KOPT-K1 (cell line): ENCODE results near the gene CPSF4L.
"Not testable (repeated sequence)": the region's sequence is repeated elsewhere in the genome, so short reads cannot be mapped to it uniquely, and the experiment has no call there.

Experiments used
- H3K27ac ChIP-seq: fragments of 200-600 bp; sonication (generic); 2 replicates; pipeline ENCODE4 v1.5.1; 2016; ENCODE audit warnings: antibody characterized with exemption, mild to moderate bottlenecking, low read depth, low read length; ENCODE audit not compliant: poor library complexity, severe bottlenecking
- H3K36me3 ChIP-seq: fragments of 200-600 bp; sonication (generic); 2 replicates; pipeline ENCODE4 v1.5.1; 2017; ENCODE audit warnings: antibody characterized with exemption, mild to moderate bottlenecking, low read length, moderate library complexity; ENCODE audit not compliant: insufficient read depth
- H3K9me3 ChIP-seq: fragments of 200-600 bp; sonication (generic); 2 replicates; pipeline ENCODE4 v1.5.1; 2017; ENCODE audit warnings: antibody characterized with exemption, low read length, mild to moderate bottlenecking; ENCODE audit not compliant: insufficient read depth, poor library complexity, severe bottlenecking

Gene CPSF4L

DNA sequence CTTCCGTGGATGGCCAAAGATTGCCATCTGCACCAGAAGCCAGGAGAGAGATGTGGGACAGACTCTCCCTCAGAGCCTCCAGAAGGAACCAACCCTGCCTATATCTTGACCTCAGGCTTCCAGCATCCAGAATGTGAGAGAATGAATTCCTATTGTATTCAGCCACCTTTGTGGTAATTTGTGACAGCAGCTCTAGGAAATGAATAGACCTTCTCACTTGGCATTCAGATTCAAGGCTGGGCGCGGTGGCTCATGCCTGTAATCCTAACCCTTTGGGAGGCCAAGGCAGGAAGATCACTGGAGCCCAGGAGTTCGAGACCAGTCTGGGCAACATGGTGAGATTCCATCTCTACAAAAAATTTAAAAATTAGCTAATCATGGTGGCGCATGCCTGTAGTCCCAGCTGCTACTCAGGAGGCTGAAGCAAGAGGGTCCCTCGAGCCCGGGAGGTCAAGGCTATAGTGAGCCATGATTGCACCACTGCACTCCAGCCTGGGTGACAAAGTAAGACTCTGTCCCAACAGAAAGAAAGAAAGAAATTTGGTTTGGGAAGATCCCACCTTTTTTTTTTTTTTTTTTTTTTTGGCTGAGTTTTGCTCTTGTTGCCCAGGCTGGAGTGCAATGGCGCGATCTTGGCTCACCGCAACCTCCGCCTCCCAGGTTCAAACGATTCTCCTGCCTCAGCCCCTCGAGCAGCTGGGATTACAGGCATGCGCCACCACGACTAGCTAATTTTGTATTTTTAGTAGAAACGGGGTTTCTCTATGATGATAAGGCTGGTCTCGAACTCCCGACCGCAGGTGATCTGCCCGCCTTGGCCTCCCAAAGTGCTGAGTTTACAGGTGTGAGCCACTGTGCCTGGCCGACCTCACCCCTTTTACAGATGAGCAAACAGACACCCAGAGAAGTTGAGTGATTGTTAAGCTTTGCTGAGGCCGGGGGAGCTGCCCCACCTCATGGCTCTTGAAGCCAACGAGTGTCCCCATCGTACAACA is 4.3 kb upstream of the CPSF4L start:
- H3K36me3 ChIP-seq = no peaks in the 10 kb centered on the region
- peaks cover 3% of the 10 kb centered on the region for H3K9me3 ChIP-seq
- no peak overlapping the region for H3K27ac ChIP-seq

DNA sequence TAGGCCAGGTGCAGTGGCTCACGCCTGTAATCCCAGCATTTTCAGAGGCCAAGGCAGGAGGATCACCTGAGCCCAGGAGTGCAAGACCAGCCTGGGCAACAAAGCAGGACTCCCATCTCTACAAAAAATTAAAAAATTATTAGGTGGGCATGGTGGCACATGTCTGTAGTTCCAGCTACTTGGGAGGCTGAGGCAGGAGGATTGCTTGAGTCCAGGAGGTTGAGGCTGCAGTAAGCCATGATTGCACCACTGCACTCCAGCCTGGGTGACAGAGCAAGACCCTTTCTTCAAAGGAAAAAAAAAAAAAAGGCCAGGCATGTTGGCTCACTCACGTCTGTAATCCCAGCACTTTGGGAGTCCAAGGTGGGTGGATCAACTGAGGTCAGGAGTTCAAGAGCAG is 2.8 kb upstream of the CPSF4L start:
- H3K27ac ChIP-seq, H3K9me3 ChIP-seq: not testable (repeated sequence)

DNA sequence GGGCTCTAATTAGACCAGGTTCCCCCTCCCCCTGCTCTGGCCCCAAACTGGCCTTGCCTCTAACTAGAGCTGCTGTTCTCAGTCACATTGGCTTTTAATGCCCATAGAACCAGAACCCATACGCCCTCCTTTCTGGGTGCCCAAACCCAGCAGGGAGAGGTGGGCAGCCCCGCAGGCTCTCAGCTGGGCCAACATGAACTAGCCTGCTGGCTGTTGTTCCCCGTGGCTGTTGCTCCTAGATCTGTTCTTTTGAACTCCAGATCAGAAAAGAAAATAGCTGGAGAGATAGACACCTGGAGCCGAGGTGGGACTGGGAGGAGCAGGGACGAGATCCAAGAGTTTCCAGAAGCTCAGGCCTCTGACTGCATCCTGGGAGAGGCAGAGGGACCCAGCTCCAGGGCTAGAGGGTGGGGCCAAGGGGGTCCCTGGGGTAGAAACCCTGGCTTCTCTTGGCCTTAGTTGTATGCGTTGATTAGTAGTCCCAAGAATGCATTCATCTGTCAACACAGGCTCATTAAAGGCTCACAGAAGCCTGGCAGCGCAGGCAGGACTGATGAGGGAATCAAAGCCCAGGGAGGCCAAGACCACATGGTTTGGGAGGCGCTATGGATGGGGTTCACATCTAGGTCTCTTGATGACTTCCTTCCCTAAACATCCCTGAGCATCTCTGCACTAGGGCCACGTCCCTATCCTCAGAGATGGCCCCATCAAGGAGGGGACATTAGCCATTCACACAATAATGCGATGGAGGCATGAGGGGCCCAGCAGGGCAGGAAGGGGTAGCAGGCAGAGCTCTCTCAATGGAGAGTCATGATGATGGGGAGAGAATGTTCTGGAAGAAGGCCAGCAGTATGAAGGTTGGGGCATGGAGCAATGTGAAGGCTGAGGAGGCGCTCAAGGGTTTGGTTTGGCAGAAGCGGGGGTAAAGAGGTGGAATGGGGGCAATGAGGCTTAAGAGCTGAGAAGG is 1.3 kb upstream of the CPSF4L start:
- Histone ChIP-seq H3K27ac (no peak overlapping the region), H3K9me3 (no peaks in the 10 kb centered on the region), H3K36me3 (no peaks in the 10 kb centered on the region)

More for the DNA sequence above, 2.8 kb upstream of the CPSF4L start:
- not testable (repeated sequence) for H3K36me3 ChIP-seq

DNA sequence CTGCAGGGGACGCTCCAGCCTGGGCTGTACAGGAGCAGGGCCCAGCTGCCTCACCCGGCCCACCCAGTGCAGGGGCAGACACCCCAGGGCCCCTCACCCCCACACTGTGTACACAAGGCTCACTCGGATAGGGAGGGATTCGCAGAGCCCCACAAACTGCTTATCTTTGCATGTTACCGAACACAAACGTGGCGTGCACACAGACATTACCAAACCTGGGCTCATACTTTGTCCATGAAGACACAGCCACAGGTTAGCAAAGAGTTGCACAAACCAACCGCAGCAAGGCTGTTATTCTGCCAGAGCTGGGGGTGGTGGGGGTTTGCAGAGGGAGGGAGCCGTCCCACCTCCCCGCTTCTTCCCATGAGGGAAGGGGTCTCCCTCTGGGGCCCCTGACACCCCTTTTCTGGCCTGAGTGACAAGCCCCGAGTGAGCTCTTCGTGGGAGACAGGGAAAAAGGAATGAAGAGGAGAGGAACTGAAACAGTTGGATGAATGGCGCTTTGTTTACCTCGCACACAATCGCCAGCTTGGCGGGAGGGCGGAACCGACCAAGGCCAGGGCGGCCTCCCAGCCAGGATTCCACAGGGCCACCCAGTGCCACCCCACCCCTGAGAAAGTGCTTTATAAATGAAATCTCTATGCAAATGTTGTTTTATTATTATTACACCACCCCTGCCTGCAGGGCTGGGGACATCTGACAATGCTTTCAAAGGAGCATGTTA is 434 bp upstream of the CPSF4L start:
- Histone ChIP-seq H3K36me3 (no peaks in the 10 kb centered on the region), H3K9me3 (no peaks in the 10 kb centered on the region), H3K27ac (no peak overlapping the region)

DNA sequence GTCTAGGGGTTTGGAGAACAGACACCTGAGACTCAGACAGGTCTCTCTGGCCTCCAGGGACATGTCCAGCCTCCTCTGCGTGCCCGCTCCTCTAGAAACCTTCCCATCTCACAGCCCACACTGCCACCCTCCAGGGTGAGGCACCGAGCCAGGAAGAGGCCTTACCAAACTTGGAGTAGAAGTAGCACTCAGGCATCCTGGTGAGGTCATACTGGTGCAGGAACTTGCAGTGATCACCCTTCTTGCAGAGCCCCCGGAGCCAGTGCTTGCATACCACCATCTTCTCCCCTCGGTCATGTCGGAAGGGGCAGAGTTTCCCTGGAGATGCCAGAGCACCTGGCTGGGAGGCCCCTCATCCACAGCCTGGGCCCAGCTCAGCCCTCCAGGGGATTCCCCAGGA is 4.2 kb downstream of the CPSF4L start:
- no peak overlapping the region for H3K27ac ChIP-seq
- H3K9me3 ChIP-seq = no peaks in the 10 kb centered on the region
- no peaks in the 10 kb centered on the region for H3K36me3 ChIP-seq

DNA sequence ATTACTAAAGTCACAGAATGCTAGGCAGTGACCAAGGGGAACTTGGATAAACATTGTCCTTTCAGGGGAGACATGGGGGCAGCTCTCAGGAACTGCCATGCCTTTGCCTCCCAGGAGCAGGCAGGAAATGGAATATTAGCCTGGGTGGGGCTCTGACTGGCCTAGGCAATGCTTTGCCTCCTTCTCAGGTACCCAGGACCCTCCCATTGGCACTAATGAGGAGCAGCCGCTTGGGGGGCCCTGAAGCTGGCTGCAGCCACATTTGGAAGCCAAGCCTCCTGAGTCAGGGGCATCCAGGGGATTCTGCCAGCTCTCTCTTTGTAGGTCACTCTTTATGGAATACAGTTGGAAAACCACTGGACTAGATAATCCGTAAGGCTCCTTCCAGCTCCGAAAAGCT is 5.5 kb downstream of the CPSF4L start:
- H3K27ac ChIP-seq = no peak overlapping the region
- no peaks in the 10 kb centered on the region for H3K9me3 ChIP-seq

DNA sequence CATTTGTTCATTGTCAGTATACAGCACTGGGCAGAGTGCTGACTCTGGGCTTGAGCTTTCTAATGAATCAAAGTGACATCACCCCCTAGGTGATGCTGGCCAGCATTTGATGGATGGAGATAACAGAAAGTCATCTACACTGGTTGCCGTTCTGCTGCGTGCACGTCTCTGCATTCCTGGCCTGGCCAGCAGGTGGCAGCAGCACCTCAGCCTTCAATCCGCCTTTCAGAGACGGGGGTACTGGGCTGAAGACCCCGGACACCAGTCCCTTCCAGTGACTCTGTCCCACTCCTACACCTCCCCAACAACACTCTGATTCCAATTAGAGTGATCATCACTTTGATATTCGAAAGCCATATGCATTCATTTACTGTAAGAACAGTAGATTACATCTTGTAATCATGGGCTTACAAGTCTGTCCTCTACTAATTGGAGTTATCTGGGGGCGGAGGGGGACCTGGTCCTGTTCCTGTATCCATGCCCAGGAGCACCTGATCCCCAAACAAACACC is 6.0 kb downstream of the CPSF4L start:
- H3K9me3 ChIP-seq = no peaks in the 10 kb centered on the region
- H3K36me3 ChIP-seq = no peaks in the 10 kb centered on the region
- no peak overlapping the region for H3K27ac ChIP-seq

More for the DNA sequence above, 5.5 kb downstream of the CPSF4L start:
- H3K36me3 ChIP-seq = no peaks in the 10 kb centered on the region

DNA sequence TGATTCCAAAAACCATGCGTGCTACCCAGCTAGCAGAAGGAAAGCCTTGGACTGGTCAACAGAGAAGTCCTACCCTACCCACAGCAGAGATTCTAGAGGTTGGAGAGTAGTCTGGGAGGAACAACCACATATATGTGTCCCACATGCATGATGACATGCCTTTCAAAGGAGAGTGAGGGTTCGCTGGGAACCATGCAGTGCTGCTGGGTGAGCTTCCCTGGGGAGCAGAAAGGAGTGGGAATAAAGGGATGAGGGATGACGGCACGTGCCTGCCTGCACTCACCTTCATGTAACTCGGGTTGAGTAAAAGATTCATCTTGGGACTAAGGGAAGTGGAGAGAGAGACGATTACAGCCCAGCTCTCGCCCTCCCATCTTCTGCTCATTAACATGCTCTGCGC is 9.8 kb downstream of the CPSF4L start:
- H3K9me3 ChIP-seq = no peaks in the 10 kb centered on the region
- peaks cover 30% of the 10 kb centered on the region for H3K36me3 ChIP-seq
- H3K27ac ChIP-seq = no peak overlapping the region

DNA sequence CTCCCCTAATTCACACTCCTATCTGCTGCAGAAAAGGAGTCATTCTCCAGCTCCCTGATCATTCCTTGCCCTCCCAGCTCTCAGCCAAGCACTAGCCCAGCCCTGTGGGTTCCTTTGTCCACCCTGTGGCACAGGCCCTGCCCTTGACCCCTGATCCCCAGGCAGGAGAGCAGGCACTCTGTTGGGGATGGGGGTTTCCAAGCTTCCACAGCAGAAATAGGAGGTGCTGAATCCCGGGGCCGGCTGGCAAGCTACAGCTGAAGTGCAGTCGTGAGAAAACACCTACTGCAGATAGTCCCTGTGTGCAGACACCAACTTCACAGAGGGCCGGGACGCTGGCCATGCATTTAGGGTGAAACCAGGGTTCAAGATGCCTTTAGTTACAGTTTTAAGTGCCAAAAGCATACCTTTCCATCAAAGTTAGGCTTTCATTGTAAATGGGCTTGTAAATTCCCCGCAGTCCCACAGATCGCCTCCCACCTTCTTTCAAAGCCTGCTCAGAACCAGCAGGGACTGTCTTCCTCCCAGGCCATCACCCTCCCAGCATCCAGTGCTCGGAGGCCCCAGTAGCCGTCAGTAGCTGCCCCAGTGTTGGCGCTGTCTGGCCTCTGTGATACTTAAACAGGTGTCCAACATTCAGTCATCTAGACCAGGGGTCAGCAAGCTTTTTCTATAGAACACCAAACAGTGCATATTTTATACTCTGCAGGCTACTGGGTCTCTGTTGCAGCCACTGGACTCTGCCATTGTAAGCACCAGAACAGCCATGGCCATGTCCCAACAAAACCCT is 10.6 kb downstream of the CPSF4L start:
- Histone ChIP-seq H3K9me3 (no peaks in the 10 kb centered on the region), H3K27ac (no peak overlapping the region), H3K36me3 (peaks cover 38% of the 10 kb centered on the region)

DNA sequence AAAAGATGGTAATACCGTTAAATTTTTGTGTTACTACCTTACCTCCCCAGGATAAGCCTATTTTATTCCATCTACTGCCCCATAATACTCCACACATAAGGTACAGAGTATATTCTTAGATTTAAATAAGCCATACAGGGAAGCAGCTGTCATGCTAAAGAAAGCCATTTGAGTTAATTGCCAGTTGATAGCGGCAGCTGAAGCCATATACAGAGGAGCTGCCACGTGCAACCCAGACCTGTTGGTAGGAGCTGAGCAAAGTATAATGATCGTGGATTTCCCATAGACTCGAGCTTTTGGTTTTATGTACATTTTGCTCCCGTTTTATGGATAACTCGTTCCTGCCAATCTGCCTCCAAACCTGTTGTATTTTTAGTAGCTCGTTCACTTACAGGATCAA is 12.0 kb downstream of the CPSF4L start:
- Histone ChIP-seq H3K27ac (no peak overlapping the region), H3K9me3 (no peaks in the 10 kb centered on the region), H3K36me3 (peaks cover 51% of the 10 kb centered on the region)

DNA sequence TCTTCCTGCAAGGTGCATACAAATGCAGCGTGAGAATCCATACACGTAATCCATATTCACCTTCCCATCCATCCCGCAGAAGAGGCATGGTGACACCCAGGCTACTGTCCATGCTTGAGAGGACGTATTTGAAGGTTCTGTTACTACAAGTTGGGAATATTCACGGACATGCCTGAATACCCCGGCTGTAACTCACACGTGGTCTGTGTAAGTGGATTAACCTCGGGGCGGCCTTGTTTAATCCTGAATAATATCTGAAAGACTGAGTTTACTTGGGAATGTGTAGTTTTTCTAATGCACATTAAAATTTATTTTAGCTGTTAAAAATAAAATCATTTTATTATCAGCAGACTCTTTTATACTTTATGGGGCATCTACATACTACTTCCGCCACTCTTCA is 13.1 kb downstream of the CPSF4L start:
- Histone ChIP-seq H3K36me3 (peaks cover 63% of the 10 kb centered on the region), H3K9me3 (no peaks in the 10 kb centered on the region), H3K27ac (no peak overlapping the region)

DNA sequence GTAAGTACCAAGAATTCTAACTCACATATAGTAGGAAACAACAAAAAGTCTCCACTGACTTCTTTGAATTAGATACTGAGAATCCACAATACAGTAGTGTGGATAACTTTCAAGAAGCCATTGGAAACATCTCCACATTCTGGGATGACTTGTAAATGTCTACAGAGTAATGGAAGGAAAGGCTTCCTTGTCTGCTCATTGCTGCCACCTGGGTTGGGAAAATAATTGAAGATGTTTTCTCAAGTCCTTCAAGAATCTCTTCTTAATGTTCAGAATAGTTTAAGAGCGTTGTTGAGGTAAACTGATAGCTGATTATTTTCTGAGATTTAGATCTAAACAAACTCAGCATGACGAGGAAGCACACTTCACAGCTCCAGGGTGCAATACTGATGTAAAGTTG is 14.0 kb downstream of the CPSF4L start:
- no peaks in the 10 kb centered on the region for H3K9me3 ChIP-seq
- no peak overlapping the region for H3K27ac ChIP-seq
- peaks cover 71% of the 10 kb centered on the region for H3K36me3 ChIP-seq

DNA sequence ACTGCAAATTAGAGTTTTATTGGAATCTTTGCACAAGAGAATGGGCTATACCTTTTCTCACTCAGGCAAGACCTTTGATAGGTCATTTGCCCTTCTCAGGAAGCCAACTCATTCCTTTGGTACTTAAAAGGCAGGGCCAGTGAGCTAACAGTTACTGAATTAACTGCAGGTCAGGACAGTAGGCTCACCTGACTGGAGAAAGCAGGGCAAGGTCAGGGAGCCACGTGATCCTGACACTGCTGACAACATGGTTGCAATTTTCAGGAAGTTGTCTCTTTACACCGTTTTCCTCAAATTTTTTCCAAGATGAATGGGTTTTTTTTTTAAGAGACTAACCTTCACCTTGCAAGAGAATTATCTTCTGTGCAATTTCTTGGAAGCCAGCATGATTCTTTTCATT is 21.1 kb downstream of the CPSF4L start:
- no peaks in the 10 kb centered on the region for H3K9me3 ChIP-seq
- no peak overlapping the region for H3K27ac ChIP-seq
- H3K36me3 ChIP-seq = peaks cover 97% of the 10 kb centered on the region

DNA sequence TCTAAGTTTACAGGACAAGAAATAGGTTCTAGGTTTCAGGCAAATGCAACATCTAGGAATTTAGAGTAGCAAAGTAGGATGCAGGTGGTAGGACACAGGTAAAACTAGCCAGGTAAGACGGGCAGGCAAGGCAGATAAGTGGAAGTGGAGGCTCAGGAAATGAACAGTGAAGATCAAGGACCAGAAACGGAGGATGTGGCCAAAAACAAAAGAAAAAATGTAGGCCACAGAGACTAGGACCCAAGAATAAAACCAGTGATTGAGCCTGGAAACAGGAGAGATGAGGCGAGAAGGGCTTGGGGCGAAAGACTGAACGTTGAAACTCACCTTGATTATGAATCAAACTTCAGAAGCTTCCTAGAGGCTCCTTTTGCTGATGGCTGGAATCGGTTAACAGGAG is 24.0 kb downstream of the CPSF4L start:
- Histone ChIP-seq H3K9me3 (no peaks in the 10 kb centered on the region), H3K27ac (no peak overlapping the region), H3K36me3 (peaks cover 83% of the 10 kb centered on the region)
